Left lung (tissue), 10 donors: ENCODE data around the gene SLC4A11. TPM values are rescaled to one million over a fixed set of nuclear protein-coding genes. Genes with fewer than 3 reads are reported as not detected.

Experiments used
- ATAC-seq: fragments of 200-7000 bp; cut with Tn5 transposase; one replicate; pipeline ENCODE4 v1.9.1; 2020; ENCODE audit warnings: moderate library complexity
- DNase-seq, 4 donors: peaks; one replicate each; pipeline ENCODE4 v3.0.0-alpha.2; 2013 to 2020
- H3K27ac ChIP-seq, 2 donors: fragments of 200-600 bp; sonication (generic) in 1 of 2; one replicate each; pipeline versions ENCODE4 v1.5.0 to v1.8.0; 2020 to 2021
- H3K27me3 ChIP-seq, 2 donors: fragments of 200-600 bp; sonication (generic) in 1 of 2; one replicate each; pipeline versions ENCODE4 v1.5.0 to v1.8.0; 2020 to 2021
- H3K36me3 ChIP-seq, 2 donors: fragments of 200-600 bp; sonication (generic) in 1 of 2; one replicate each; pipeline versions ENCODE4 v1.5.0 to v1.8.0; 2020 to 2021
- H3K4me1 ChIP-seq, 2 donors: fragments of 200-600 bp; one replicate each; pipeline ENCODE4 v1.8.0; 2021
- H3K4me3 ChIP-seq, 2 donors: fragments of 200-600 bp; sonication (generic) in 1 of 2; one replicate each; pipeline versions ENCODE4 v1.5.0 to v1.8.0; 2020 to 2021; ENCODE audit warnings: mild to moderate bottlenecking in 1 of 2
- H3K9me3 ChIP-seq, 2 donors: fragments of 200-600 bp; sonication (generic) in 1 of 2; one replicate each; pipeline versions ENCODE4 v1.5.0 to v1.8.0; 2020 to 2021
- intact Hi-C, 2 donors: fragments of 100-400 bp; cut with DNase I; formaldehyde crosslinking; loops; one replicate each; pipeline versions ENCODE4 v1.11.2 to v1.14.2; 2022
- polyA plus RNA-seq, 6 donors: library from polyadenylated mRNA; unstranded; fragments of 120-200 nt; gene quantifications; one replicate each; pipeline ENCODE4 v1.2.1, GENCODE V29; 2013; ENCODE audit not compliant: insufficient read length in 6 of 6
- total RNA-seq, 2 donors: library from RNA; stranded (reverse); fragmentation: NEBNext Ultra II Directional; extraction: Animal tissue kit (Norgen Biotek cat#: 25700); gene quantifications; one replicate each; pipeline ENCODE4 v1.2.1, GENCODE V29; 2021
- TF ChIP-seq, protein P1 (sequence below), 2 donors: fragments of 200-600 bp; sonication (generic) in 1 of 2; IDR thresholded peaks; one replicate each; pipeline versions ENCODE4 v1.5.0 to v1.8.0; 2021; ENCODE audit warnings: antibody characterized with exemption in 2 of 2
- donor health status: DM: no; HTN: yes; CAD: no.
- donor health status: DM: no; HTN: no; CAD: no.

Gene SLC4A11
- total and polyA plus RNA-seq, 8 donors, result 0.44 to 4.8 (median 0.96) TPM

DNA sequence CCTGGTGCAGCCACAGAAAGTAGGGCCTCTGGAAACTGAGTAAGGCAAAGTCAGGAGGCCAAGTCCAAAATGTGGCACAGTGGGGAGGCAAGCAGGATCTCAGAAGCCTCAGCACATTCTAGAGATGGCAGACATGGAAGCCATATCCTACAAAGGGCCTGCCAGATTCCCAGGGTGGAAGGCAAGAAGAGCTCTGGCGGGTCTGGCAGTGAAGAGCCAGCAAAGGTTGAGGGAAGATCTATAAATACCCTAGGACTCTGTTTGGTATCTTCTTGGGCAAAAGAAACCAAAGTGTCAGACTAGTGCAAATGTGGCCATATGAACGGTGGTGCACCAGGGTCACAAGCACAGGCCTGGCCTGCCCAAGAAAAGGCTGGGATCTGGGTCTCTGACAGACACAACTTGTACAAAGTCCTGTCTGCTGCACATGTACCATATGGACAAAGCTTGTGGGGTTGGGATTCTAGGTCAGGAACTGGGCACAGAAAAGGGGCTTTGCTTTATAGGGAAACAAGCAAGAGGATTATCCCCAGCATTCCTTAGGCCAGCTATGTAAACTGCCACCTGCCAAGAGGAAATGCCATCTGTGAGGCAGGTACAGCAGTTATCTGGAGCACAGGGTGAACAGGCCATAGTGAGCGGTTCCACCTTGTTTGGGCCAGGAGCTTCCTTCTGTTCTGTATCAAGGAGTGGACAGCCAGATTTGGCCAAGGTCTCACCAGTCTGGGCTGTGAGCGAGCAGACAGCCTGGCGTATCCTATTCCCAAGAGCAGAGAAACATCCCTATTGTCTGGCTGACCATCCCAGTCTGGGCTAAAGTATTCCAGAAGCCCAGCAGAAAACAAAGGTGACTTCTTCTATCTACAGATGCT, 36.3 kb upstream of the SLC4A11 start:
- Histone ChIP-seq H3K4me3 (no peak overlapping the region), H3K27me3 (no peaks in the 10 kb centered on the region), H3K27ac (no peak overlapping the region), H3K36me3 (peaks cover 0 to 70% of the 10 kb centered on the region in 2 donors), H3K4me1 (no peaks in the 10 kb centered on the region), H3K9me3 (no peaks in the 10 kb centered on the region)
- DNase-seq (no peak), ATAC-seq (no peak)
- TF ChIP-seq, protein P1, sequence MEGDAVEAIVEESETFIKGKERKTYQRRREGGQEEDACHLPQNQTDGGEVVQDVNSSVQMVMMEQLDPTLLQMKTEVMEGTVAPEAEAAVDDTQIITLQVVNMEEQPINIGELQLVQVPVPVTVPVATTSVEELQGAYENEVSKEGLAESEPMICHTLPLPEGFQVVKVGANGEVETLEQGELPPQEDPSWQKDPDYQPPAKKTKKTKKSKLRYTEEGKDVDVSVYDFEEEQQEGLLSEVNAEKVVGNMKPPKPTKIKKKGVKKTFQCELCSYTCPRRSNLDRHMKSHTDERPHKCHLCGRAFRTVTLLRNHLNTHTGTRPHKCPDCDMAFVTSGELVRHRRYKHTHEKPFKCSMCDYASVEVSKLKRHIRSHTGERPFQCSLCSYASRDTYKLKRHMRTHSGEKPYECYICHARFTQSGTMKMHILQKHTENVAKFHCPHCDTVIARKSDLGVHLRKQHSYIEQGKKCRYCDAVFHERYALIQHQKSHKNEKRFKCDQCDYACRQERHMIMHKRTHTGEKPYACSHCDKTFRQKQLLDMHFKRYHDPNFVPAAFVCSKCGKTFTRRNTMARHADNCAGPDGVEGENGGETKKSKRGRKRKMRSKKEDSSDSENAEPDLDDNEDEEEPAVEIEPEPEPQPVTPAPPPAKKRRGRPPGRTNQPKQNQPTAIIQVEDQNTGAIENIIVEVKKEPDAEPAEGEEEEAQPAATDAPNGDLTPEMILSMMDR (IDR thresholded peaks at IDR 0.05), result no peak
- intact Hi-C loops, result no loop called here

DNA sequence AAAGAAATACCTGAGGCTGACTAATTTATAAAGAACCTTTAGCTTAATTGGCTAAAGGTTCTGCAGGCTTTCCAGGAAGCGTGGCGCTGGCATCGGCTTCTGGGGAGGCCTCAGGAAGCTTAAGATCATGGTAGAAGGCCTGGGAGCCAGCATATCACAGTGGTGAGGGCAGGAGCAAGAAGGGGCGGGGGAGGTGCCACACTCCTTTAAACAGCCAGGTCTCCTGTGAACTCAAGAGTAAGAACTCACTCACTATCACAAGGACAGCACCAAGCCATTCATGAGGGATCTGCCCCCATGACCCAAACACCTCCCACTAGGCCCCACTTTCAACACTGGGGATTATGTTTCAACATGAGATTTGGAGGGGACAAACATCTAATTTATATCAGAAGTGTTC, 34.4 kb upstream of the SLC4A11 start:
- intact Hi-C loops, result no loop called here
- no peaks in the 10 kb centered on the region for H3K9me3 ChIP-seq
- no peak for ATAC-seq
- TF ChIP-seq, protein P1 (IDR thresholded peaks at IDR 0.05), result no peak
- DNase-seq, result no peak
- no peak overlapping the region for H3K27ac ChIP-seq
- peaks cover 0 to 67% of the 10 kb centered on the region in 2 donors for H3K36me3 ChIP-seq
- no peak overlapping the region for H3K4me3 ChIP-seq
- no peaks in the 10 kb centered on the region for H3K27me3 ChIP-seq
- no peaks in the 10 kb centered on the region for H3K4me1 ChIP-seq

DNA sequence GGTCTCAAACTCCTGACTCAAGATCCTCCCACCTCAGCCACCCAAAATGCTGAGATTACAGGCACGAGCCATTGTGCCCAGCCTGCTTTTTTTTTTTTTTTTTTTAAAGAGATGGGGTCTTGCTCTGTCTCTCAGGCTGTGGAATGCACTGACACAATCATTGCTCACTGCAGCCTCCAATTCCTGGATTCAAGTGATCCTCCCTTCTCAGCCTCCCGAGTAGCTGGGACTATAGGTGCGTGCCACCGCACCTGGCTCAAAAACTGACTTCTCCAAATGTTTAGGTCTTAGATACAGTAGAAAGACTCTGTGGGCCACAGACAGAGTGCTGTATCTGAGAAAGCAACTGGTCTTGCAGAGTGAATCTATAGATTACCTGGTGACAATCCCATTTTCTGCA, 31.1 kb upstream of the SLC4A11 start:
- intact Hi-C loops, result no loop called here
- H3K4me3 ChIP-seq, result no peak overlapping the region
- no peaks in the 10 kb centered on the region for H3K27me3 ChIP-seq
- peaks cover 0 to 60% of the 10 kb centered on the region in 2 donors for H3K36me3 ChIP-seq
- ATAC-seq (no peak), DNase-seq (no peak)
- no peaks in the 10 kb centered on the region for H3K9me3 ChIP-seq
- H3K4me1 ChIP-seq, result no peaks in the 10 kb centered on the region
- H3K27ac ChIP-seq, result no peak overlapping the region
- TF ChIP-seq, protein P1 (IDR thresholded peaks at IDR 0.05), result no peak

DNA sequence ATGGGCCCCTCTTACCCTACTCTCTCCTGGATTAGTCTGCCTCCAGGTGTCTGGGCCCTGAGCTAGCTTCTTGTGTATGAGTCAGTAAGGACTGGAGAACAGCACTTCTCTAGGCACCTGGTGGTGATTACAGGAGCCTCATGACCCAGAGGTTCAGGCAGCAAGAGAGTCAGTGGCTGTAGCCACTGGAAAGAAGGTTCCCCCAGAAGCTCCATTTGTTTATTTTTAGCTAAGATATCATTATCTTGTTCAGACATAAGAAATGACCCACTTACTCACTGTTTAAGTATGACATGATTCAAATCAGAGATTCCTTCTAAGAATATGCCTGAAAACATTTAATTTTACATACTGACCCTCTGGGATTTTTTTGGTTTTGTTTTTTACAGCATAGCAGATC, 23.6 kb upstream of the SLC4A11 start:
- TF ChIP-seq, protein P1 (IDR thresholded peaks at IDR 0.05), result no peak
- H3K27ac ChIP-seq, result no peak overlapping the region
- H3K4me1 ChIP-seq, result no peaks in the 10 kb centered on the region
- H3K4me3 ChIP-seq, result no peak overlapping the region
- peaks cover 0 to 84% of the 10 kb centered on the region in 2 donors for H3K36me3 ChIP-seq
- H3K27me3 ChIP-seq, result no peaks in the 10 kb centered on the region
- DNase-seq (no peak), ATAC-seq (no peak)
- no peaks in the 10 kb centered on the region for H3K9me3 ChIP-seq
- intact Hi-C loops, result no loop called here

DNA sequence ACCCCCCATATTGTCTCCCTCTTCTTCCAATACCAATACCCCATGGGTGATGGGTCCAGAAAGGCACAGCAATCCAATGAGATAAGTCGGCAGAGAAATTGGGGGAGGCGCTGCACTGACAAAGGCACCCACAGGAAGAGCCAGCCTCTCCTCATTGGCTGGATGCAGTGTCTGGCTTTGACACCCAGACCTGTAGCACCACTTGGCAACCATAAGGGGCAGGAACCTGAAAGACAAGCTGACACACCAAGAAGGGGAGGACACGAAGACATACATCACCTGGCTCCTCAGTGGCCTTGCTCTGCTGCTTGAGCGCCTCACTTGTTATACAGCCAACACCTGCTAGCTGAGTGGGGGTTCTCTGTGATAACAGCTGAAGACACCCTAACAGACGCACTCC, 19.4 kb upstream of the SLC4A11 start:
- H3K4me1 ChIP-seq, result no peaks in the 10 kb centered on the region
- ATAC-seq, result no peak
- TF ChIP-seq, protein P1 (IDR thresholded peaks at IDR 0.05), result no peak
- intact Hi-C loops, result no loop called here
- H3K27ac ChIP-seq, result no peak overlapping the region
- H3K27me3 ChIP-seq, result no peaks in the 10 kb centered on the region
- no peak overlapping the region for H3K4me3 ChIP-seq
- DNase-seq, result no peak
- no peaks in the 10 kb centered on the region for H3K9me3 ChIP-seq
- peaks cover 0 to 94% of the 10 kb centered on the region in 2 donors for H3K36me3 ChIP-seq
